Activated B cell treated with CpG ODN at 0.5 μM for 24 hours (primary cell): ENCODE data around the gene SLC5A3. TPM values are rescaled to one million over a fixed set of nuclear protein-coding genes. Genes with fewer than 3 reads are reported as not detected.

Source experiments
- ATAC-seq: fragments of 200-7000 bp; cut with Tn5 transposase; one replicate; pipeline ENCODE4 v1.10.0; 2021; ENCODE audit warnings: low read depth, mild to moderate bottlenecking, moderate library complexity
- CTCF ChIA-PET: fragments of 350-600 bp; sonication (Branson Sonifier 250); formaldehyde crosslinking; loops from one replicate; lab custom pipeline; 2021; ENCODE audit warnings: antibody characterized with exemption; lab: Charles Lee
- POLR2A ChIA-PET: fragments of 350-600 bp; sonication (Branson Sonifier 250); formaldehyde crosslinking; loops from one replicate; lab custom pipeline; 2021; ENCODE audit warnings: antibody characterized with exemption; lab: Charles Lee
- DNase-seq: peaks from one replicate; pipeline ENCODE4 v3.0.0; 2022
- H3K27ac Mint-ChIP-seq: one replicate; pipeline ENCODE4 v1.8.0; 2020; ENCODE audit warnings: mixed read lengths
- H3K27me3 Mint-ChIP-seq: one replicate; pipeline ENCODE4 v1.8.0; 2021; ENCODE audit warnings: mixed read lengths
- H3K36me3 Mint-ChIP-seq: one replicate; pipeline ENCODE4 v1.8.0; 2021; ENCODE audit warnings: low read depth, mixed read lengths
- H3K4me1 Mint-ChIP-seq: one replicate; pipeline ENCODE4 v1.8.0; 2021; ENCODE audit warnings: mixed read lengths
- H3K4me3 Mint-ChIP-seq: one replicate; pipeline ENCODE4 v1.8.0; 2020; ENCODE audit warnings: mild to moderate bottlenecking, mixed read lengths
- H3K9me3 Mint-ChIP-seq: one replicate; pipeline ENCODE4 v1.8.0; 2020; ENCODE audit warnings: mixed read lengths
- CTCF ChIP-seq: fragments of 200-600 bp; IDR thresholded peaks from one replicate; pipeline ENCODE4 v1.8.0; 2022; ENCODE audit warnings: antibody characterized with exemption, mild to moderate bottlenecking
- intact Hi-C: fragments of 100-400 bp; cut with micrococcal nuclease; formaldehyde crosslinking; loops from one replicate; pipeline ENCODE4 v1.15.1; 2024
- total RNA-seq: library from RNA; stranded (reverse); gene quantifications from 2 replicates; pipeline ENCODE4 v1.2.3, GENCODE V29; 2022

Gene SLC5A3
- total RNA-seq, 1 donor from 2014 or later = 9.0 TPM

- H3K36me3 Mint-ChIP-seq = peaks cover 23% of the 10 kb centered on the region
- CTCF ChIA-PET = interaction anchor here (1.1 to 2.8 kb wide), 2 partner anchors 151 to 273 kb away, joined by 4 to 16 read pairs; no protein-coding TSS in a partner anchor
- POLR2A ChIA-PET = interaction anchor here (0.6 to 3.3 kb wide), 6 partner anchors 18 to 273 kb away, joined by 3 to 29 read pairs (median 4); no protein-coding TSS in a partner anchor
- no peaks in the 10 kb centered on the region for H3K9me3 Mint-ChIP-seq
- peak overlapping the region; percentile 84 for H3K27ac Mint-ChIP-seq
- no peaks in the 10 kb centered on the region for H3K27me3 Mint-ChIP-seq
- intact Hi-C loops = loop anchor here (1.0 to 10.0 kb wide), 5 partner anchors 8 to 1990 kb away; partner anchors contain the start of gene SETD4
- TF ChIP-seq CTCF = no peak
- DNase-seq (no peak), ATAC-seq (no peak)
- H3K4me3 Mint-ChIP-seq = peak overlapping the region; percentile 92
- peaks cover 53% of the 10 kb centered on the region for H3K4me1 Mint-ChIP-seq
These were observed 1.1 kb downstream of the SLC5A3 start for GRCh38 chr21:34074283-34075090.

GRCh38 chr21:34075091-34075425, 1.7 kb downstream of the SLC5A3 start:
- ChIA-PET POLR2A (interaction anchor here (0.6 to 3.3 kb wide), 2 partner anchors 42 to 126 kb away, joined by 3 to 29 read pairs; no protein-coding TSS in a partner anchor), CTCF (interaction anchor here (1.2 to 2.8 kb wide), 2 partner anchors 56 to 151 kb away, joined by 3 to 16 read pairs; no protein-coding TSS in a partner anchor)
- DNase-seq = no peak
- TF ChIP-seq CTCF = no peak
- Mint-ChIP-seq H3K4me3 (peak overlapping the region; percentile 92), H3K27ac (no peak overlapping the region), H3K36me3 (peaks cover 23% of the 10 kb centered on the region), H3K4me1 (peaks cover 59% of the 10 kb centered on the region), H3K9me3 (no peaks in the 10 kb centered on the region), H3K27me3 (no peaks in the 10 kb centered on the region)
- intact Hi-C loops = loop anchor here (2.0 to 10.0 kb wide), 3 partner anchors 130 to 1990 kb away; partner anchors contain the start of gene SETD4
- ATAC-seq = no peak

- intact Hi-C loops = loop anchor here (2.0 to 10.0 kb wide), 3 partner anchors 129 to 1989 kb away; partner anchors contain the start of gene SETD4
- Mint-ChIP-seq H3K27me3 (no peaks in the 10 kb centered on the region), H3K27ac (no peak overlapping the region), H3K4me3 (peak overlapping the region; percentile 92), H3K9me3 (no peaks in the 10 kb centered on the region), H3K36me3 (peaks cover 31% of the 10 kb centered on the region), H3K4me1 (peaks cover 68% of the 10 kb centered on the region)
- DNase-seq (no peak), ATAC-seq (no peak)
- CTCF ChIA-PET = interaction anchor here (1.2 to 1.6 kb wide), 3 partner anchors 17 to 152 kb away, joined by 3 to 8 read pairs (median 7); no protein-coding TSS in a partner anchor
- TF ChIP-seq CTCF = no peak
- POLR2A ChIA-PET = no interaction called here
These were observed 2.6 kb downstream of the SLC5A3 start for GRCh38 chr21:34075760-34076660.

GRCh38 chr21:34076835-34077234, 3.5 kb downstream of the SLC5A3 start:
- Mint-ChIP-seq H3K36me3 (peaks cover 33% of the 10 kb centered on the region), H3K27ac (no peak overlapping the region), H3K27me3 (no peaks in the 10 kb centered on the region), H3K4me3 (no peak overlapping the region), H3K4me1 (peaks cover 70% of the 10 kb centered on the region), H3K9me3 (no peaks in the 10 kb centered on the region)
- intact Hi-C loops = loop anchor here (10.0 kb wide), 2 partner anchors 128 to 1988 kb away; partner anchors contain the start of gene SETD4
- TF ChIP-seq CTCF = no peak
- ATAC-seq (no peak), DNase-seq (no peak)
- ChIA-PET POLR2A (no interaction called here), CTCF (interaction anchor here (1.5 to 1.6 kb wide), 2 partner anchors 16 to 153 kb away, joined by 7 to 8 read pairs; no protein-coding TSS in a partner anchor)
